ENCODE data around the gene SLC22A23. TPM values are rescaled to one million over a fixed set of nuclear protein-coding genes. Genes with fewer than 3 reads are reported as not detected.

Gene SLC22A23
- total RNA-seq, 2 donors from 2014 or later = 85.7 to 89.5 TPM

GRCh38 chr6:3417473-3417872 lies 39.4 kb downstream of the SLC22A23 start:
- Histone ChIP-seq H3K4me3 (no peak overlapping the region), H3K27ac (no peak overlapping the region), H3K9ac (ENCODE audit: low read depth in 2 of 2, low read length in 2 of 2) (no peak overlapping the region), H3K36me3 (no peaks in the 10 kb centered on the region), H3K4me1 (no peaks in the 10 kb centered on the region), H3K27me3 (no peaks in the 10 kb centered on the region), H3K9me3 (no peaks in the 10 kb centered on the region)
- no peak for TF ChIP-seq CTCF (IDR thresholded peaks at IDR 0.05)
- no peak for DNase-seq
- intact Hi-C loops (cut with DNase I) = no loop called here

GRCh38 chr6:3415490-3415889 lies 41.4 kb downstream of the SLC22A23 start:
- intact Hi-C loops (cut with DNase I) = no loop called here
- Histone ChIP-seq H3K36me3 (no peaks in the 10 kb centered on the region), H3K27me3 (no peaks in the 10 kb centered on the region), H3K27ac (no peak overlapping the region), H3K4me3 (no peak overlapping the region), H3K9me3 (no peaks in the 10 kb centered on the region), H3K4me1 (no peaks in the 10 kb centered on the region), H3K9ac (ENCODE audit: low read depth in 2 of 2, low read length in 2 of 2) (no peak overlapping the region)
- DNase-seq = no peak
- TF ChIP-seq CTCF (IDR thresholded peaks at IDR 0.05) = no peak

- no peaks in the 10 kb centered on the region for H3K27me3 ChIP-seq
- no peaks in the 10 kb centered on the region for H3K4me1 ChIP-seq
- H3K36me3 ChIP-seq = no peaks in the 10 kb centered on the region
- no peak overlapping the region for H3K9ac ChIP-seq (ENCODE audit: low read depth in 2 of 2, low read length in 2 of 2)
- no peak overlapping the region for H3K27ac ChIP-seq
- H3K9me3 ChIP-seq = no peaks in the 10 kb centered on the region
- DNase-seq = no peak
- intact Hi-C loops (cut with DNase I) = no loop called here
- no peak overlapping the region for H3K4me3 ChIP-seq
- no peak for TF ChIP-seq CTCF (IDR thresholded peaks at IDR 0.05)
Observed at GRCh38 chr6:3415082-3415453, 41.8 kb downstream of the SLC22A23 start.

- no peak for TF ChIP-seq CTCF (IDR thresholded peaks at IDR 0.05)
- Histone ChIP-seq H3K27me3 (no peaks in the 10 kb centered on the region), H3K36me3 (no peaks in the 10 kb centered on the region), H3K9me3 (no peaks in the 10 kb centered on the region), H3K27ac (no peak overlapping the region), H3K4me3 (no peak overlapping the region), H3K9ac (ENCODE audit: low read depth in 2 of 2, low read length in 2 of 2) (no peak overlapping the region), H3K4me1 (no peaks in the 10 kb centered on the region)
- intact Hi-C loops (cut with DNase I) = loop anchor here (5.0 kb wide), 1 partner anchor 43 kb away; the partner anchor contains the start of gene SLC22A23
- no peak for DNase-seq
Observed at GRCh38 chr6:3414327-3415081, 42.3 kb downstream of the SLC22A23 start.

GRCh38 chr6:3413592-3413991 lies 43.3 kb downstream of the SLC22A23 start:
- intact Hi-C loops (cut with DNase I) = loop anchor here (5.0 kb wide), 1 partner anchor 44 kb away; the partner anchor contains the start of gene SLC22A23
- no peak overlapping the region for H3K27ac ChIP-seq
- no peaks in the 10 kb centered on the region for H3K36me3 ChIP-seq
- H3K9ac ChIP-seq (ENCODE audit: low read depth in 2 of 2, low read length in 2 of 2) = no peak overlapping the region
- DNase-seq = no peak
- no peak for TF ChIP-seq CTCF (IDR thresholded peaks at IDR 0.05)
- no peaks in the 10 kb centered on the region for H3K9me3 ChIP-seq
- no peak overlapping the region for H3K4me3 ChIP-seq
- no peaks in the 10 kb centered on the region for H3K27me3 ChIP-seq
- H3K4me1 ChIP-seq = no peaks in the 10 kb centered on the region

Measured in colonic mucosa (tissue), 4 donors.